Activated CD4-positive, alpha-beta T cell treated with anti-CD3 and anti-CD28 coated beads, Interleukin-2, amount 10 ng/mL, durations not matched to agents 7 days and 5 days (primary cell): ENCODE results near the gene KCNA5. TPM values are rescaled to one million over a fixed set of nuclear protein-coding genes. Genes with fewer than 3 reads are reported as not detected.

Experiments
- total RNA-seq, 2 experiments: library from RNA; stranded (reverse); gene quantifications; one replicate each; pipeline ENCODE4 v1.2.3, GENCODE V29; 2021

KCNA5 gene
- total RNA-seq, 2 experiments from 2014 or later, result not detected

Other genes with a start within 250 kb of the KCNA5 start
- gene KCNA1, start 134.0 kb upstream of the KCNA5 start, total RNA-seq, result not detected